Esophagus squamous epithelium (tissue), 5 donors: ENCODE measurements around the gene PRRT3. TPM values are rescaled to one million over a fixed set of nuclear protein-coding genes. Genes with fewer than 3 reads are reported as not detected.
A peak's percentile ranks its signal among the peaks of the same experiment; 100 is the strongest.

ENCODE experiments used
- DNase-seq: peaks from one replicate; lab custom pipeline; 2025; lab: John Stamatoyannopoulos, UW
- H3K27ac ChIP-seq, 4 donors: fragments of 200-600 bp; sonication (generic); one replicate each; pipeline ENCODE4 v1.5.1; 2016 to 2019; ENCODE audit warnings: mild to moderate bottlenecking in 1 of 4
- H3K27me3 ChIP-seq, 4 donors: fragments of 200-600 bp; sonication (generic); 1 replicate in 3 of 4; 2 replicates in 1 of 4; pipeline versions ENCODE4 v1.5.1 to v1.6.0; 2017 to 2021; ENCODE audit warnings: antibody characterized with exemption in 1 of 4
- H3K36me3 ChIP-seq, 3 donors: fragments of 200-600 bp; sonication (generic); one replicate each; pipeline ENCODE4 v1.5.1; 2016 to 2019
- H3K4me1 ChIP-seq, 3 donors: fragments of 200-600 bp; sonication (generic); one replicate each; pipeline ENCODE4 v1.5.1; 2017 to 2019
- H3K4me3 ChIP-seq, 4 donors: fragments of 200-600 bp; sonication (generic); 1 replicate in 3 of 4; 2 replicates in 1 of 4; pipeline ENCODE4 v1.5.1; 2016 to 2019; ENCODE audit warnings: mild to moderate bottlenecking in 2 of 4, moderate library complexity in 1 of 4
- H3K9me3 ChIP-seq, 3 donors: fragments of 200-600 bp; sonication (generic); one replicate each; pipeline ENCODE4 v1.5.1; 2016 to 2019
- CTCF ChIP-seq, 6 experiments: fragments of 450-650 bp in 4 of 6; fragments of 200-600 bp in 2 of 6; sonication (generic) in 2 of 6; IDR thresholded peaks; one replicate each; pipeline ENCODE4 v1.5.1; 2016 to 2019; ENCODE audit warnings: antibody characterized with exemption in 6 of 6, mild to moderate bottlenecking in 4 of 6, moderate library complexity in 4 of 6
- POLR2A ChIP-seq, 4 donors: fragments of 450-650 bp; IDR thresholded peaks; one replicate each; pipeline ENCODE4 v1.6.1; 2017; ENCODE audit warnings: antibody characterized with exemption in 4 of 4, mild to moderate bottlenecking in 4 of 4, moderate library complexity in 3 of 4
- WGBS, 2 donors: methylation state at CpG; one replicate each; pipeline ENCODE4 v1.1.5; 2018; 5-methylcytosine and 5-hydroxymethylcytosine counted together
- intact Hi-C: fragments of 100-400 bp; cut with DNase I; formaldehyde crosslinking; loops from one replicate; pipeline ENCODE4 v1.15.0; 2022
- total RNA-seq, 4 donors: library from RNA; depleted of rRNA; stranded (reverse); fragments of >200 nt; gene quantifications; one replicate each; pipeline ENCODE4 v1.1.0, GENCODE V29; 2016
- donor health status: DM: yes; HTN: yes; CAD: no.

PRRT3 gene
- total RNA-seq, 4 donors from 2014 or later = 0.72 to 1.9 (median 1.0) TPM

- intact Hi-C loops = loop anchor here (5.0 kb wide), 1 partner anchor 91 kb away; the partner anchor contains the start of gene RPUSD3
- H3K36me3 ChIP-seq = peaks cover 7 to 60% (median 8%) of the 10 kb centered on the region in 3 donors
- no peaks in the 10 kb centered on the region for H3K9me3 ChIP-seq
- 0 to 1% methylated on average over 10 to 12 of the region's 50 CpGs for WGBS, 2 donors
- peak within 1 kb of the TSS; percentile 95 to 99 (median 97) for H3K27ac ChIP-seq
- H3K27me3 ChIP-seq = no peaks in the 10 kb centered on the region
- DNase-seq = peak; percentile 78
- peak in 3 of 4 donors; percentile 44 to 89 (median 81) for TF ChIP-seq POLR2A (IDR thresholded peaks at IDR 0.05)
- TF ChIP-seq CTCF (IDR thresholded peaks at IDR 0.05) = no peak
- peak within 1 kb of the TSS; percentile 59 to 91 (median 81) for H3K4me3 ChIP-seq
- H3K4me1 ChIP-seq = peaks cover 13 to 42% (median 29%) of the 10 kb centered on the region in 3 donors
Observed at GRCh38 chr3:9933561-9934234, 18.5 kb downstream of the PRRT3 start, which contains the start of gene CRELD1. CRELD1 (plus strand) TSS chr3:9933834; CDS start chr3:9934439, 605 bp downstream.

- DNase-seq = peak; percentile 40
- TF ChIP-seq POLR2A (IDR thresholded peaks at IDR 0.05) (peak in 1 of 4 donors; percentile 12), CTCF (IDR thresholded peaks at IDR 0.05) (peak; percentile 64 to 91 (median 79))
- Histone ChIP-seq H3K4me1 (peaks cover 13 to 42% (median 29%) of the 10 kb centered on the region in 3 donors), H3K27ac (peak overlapping the region; percentile 95 to 99 (median 97)), H3K4me3 (peak overlapping the region; percentile 59 to 91 (median 81)), H3K27me3 (no peaks in the 10 kb centered on the region), H3K36me3 (peaks cover 4 to 60% (median 8%) of the 10 kb centered on the region in 3 donors), H3K9me3 (no peaks in the 10 kb centered on the region)
- no CpG with 5 or more reads among the region's 77 CpGs for WGBS, 2 donors
- intact Hi-C loops = loop anchor here (5.0 kb wide), 1 partner anchor 91 kb away; the partner anchor contains the start of gene RPUSD3
Observed at GRCh38 chr3:9932843-9933560, 19.2 kb downstream of the PRRT3 start.

GRCh38 chr3:9932535-9932842 lies 19.7 kb downstream of the PRRT3 start:
- Histone ChIP-seq H3K27ac (peak overlapping the region; percentile 95 to 99 (median 97)), H3K36me3 (peaks cover 0 to 58% (median 7%) of the 10 kb centered on the region in 3 donors), H3K4me1 (peaks cover 13 to 42% (median 29%) of the 10 kb centered on the region in 3 donors), H3K4me3 (peak overlapping the region; percentile 59 to 91 (median 81)), H3K27me3 (no peaks in the 10 kb centered on the region), H3K9me3 (no peaks in the 10 kb centered on the region)
- TF ChIP-seq CTCF (IDR thresholded peaks at IDR 0.05) = no peak
- no peak for TF ChIP-seq POLR2A (IDR thresholded peaks at IDR 0.05)
- 0% methylated on average over 1 to 8 of the region's 13 CpGs for WGBS, 2 donors
- intact Hi-C loops = loop anchor here (5.0 kb wide), 1 partner anchor 90 kb away; the partner anchor contains the start of gene RPUSD3
- no peak for DNase-seq

- intact Hi-C loops = loop anchor here (5.0 kb wide), 1 partner anchor 89 kb away; the partner anchor contains the start of gene RPUSD3
- 90 to 100% methylated on average over 4 of the region's 4 CpGs for WGBS, 2 donors
Observed at GRCh38 chr3:9930804-9931418, 21.3 kb downstream of the PRRT3 start.

More at GRCh38 chr3:9930804-9931418, 21.3 kb downstream of the PRRT3 start:
- peaks cover 13 to 39% (median 25%) of the 10 kb centered on the region in 3 donors for H3K4me1 ChIP-seq
- TF ChIP-seq CTCF (IDR thresholded peaks at IDR 0.05) (no peak), POLR2A (IDR thresholded peaks at IDR 0.05) (no peak)
- H3K4me3 ChIP-seq = no peak overlapping the region
- H3K9me3 ChIP-seq = no peaks in the 10 kb centered on the region
- no peak for DNase-seq
- H3K36me3 ChIP-seq = peaks cover 0 to 59% (median 0%) of the 10 kb centered on the region in 3 donors
- no peak overlapping the region for H3K27ac ChIP-seq
- H3K27me3 ChIP-seq = no peaks in the 10 kb centered on the region
